GM18505 (cell line): ENCODE measurements around the gene ACTR2.
A peak's percentile ranks its signal among the peaks of the same experiment; 100 is the strongest.
"Not testable (repeated sequence)": the region's sequence is repeated elsewhere in the genome, so short reads cannot be mapped to it uniquely, and the experiment has no call there.

Source experiments
- ATAC-seq: cut with Tn5 transposase; IDR thresholded peaks from one replicate; pipeline ENCODE4 v1.9.1; 2021; ENCODE audit not compliant: unreplicated experiment
- POLR2A ChIP-seq: IDR thresholded peaks from 4 replicates; pipeline ENCODE4 v1.6.1; 2011; ENCODE audit warnings: borderline replicate concordance; ENCODE audit not compliant: insufficient read depth, insufficient read length; ENCODE audit errors: extremely low read depth

Gene ACTR2

GRCh38 chr2:65299246-65299645, 71.6 kb downstream of the ACTR2 start:
- ATAC-seq, result no peak
- TF ChIP-seq POLR2A, result no peak

GRCh38 chr2:65300134-65300760, 72.6 kb downstream of the ACTR2 start:
- no peak for ATAC-seq
- TF ChIP-seq POLR2A, result no peak

- ATAC-seq, result peak; percentile 89
- no peak for TF ChIP-seq POLR2A
Measured at GRCh38 chr2:65300761-65301711, 73.4 kb downstream of the ACTR2 start.

GRCh38 chr2:65305934-65306333, 78.3 kb downstream of the ACTR2 start:
- ATAC-seq, result no peak
- no peak for TF ChIP-seq POLR2A

GRCh38 chr2:65309699-65310098, 82.1 kb downstream of the ACTR2 start:
- no peak for ATAC-seq
- TF ChIP-seq POLR2A, result no peak

GRCh38 chr2:65311049-65311448, 83.4 kb downstream of the ACTR2 start:
- no peak for ATAC-seq
- no peak for TF ChIP-seq POLR2A

GRCh38 chr2:65311596-65311995, 84.0 kb downstream of the ACTR2 start:
- no peak for TF ChIP-seq POLR2A
- ATAC-seq, result no peak

GRCh38 chr2:65313126-65313953, 85.7 kb downstream of the ACTR2 start:
- no peak for TF ChIP-seq POLR2A
- ATAC-seq, result no peak

- TF ChIP-seq POLR2A, result no peak
- no peak for ATAC-seq
Measured at GRCh38 chr2:65313954-65314256, 86.3 kb downstream of the ACTR2 start.

GRCh38 chr2:65314801-65315441, 87.3 kb downstream of the ACTR2 start:
- TF ChIP-seq POLR2A, result no peak
- ATAC-seq, result no peak

- TF ChIP-seq POLR2A, result no peak
- ATAC-seq, result no peak
Measured at GRCh38 chr2:65316072-65316471, 88.4 kb downstream of the ACTR2 start.

- ATAC-seq, result not testable (repeated sequence)
Measured at GRCh38 chr2:65317351-65317750, 89.7 kb downstream of the ACTR2 start.

GRCh38 chr2:65317841-65318240, 90.2 kb downstream of the ACTR2 start:
- no peak for TF ChIP-seq POLR2A
- no peak for ATAC-seq

- TF ChIP-seq POLR2A, result no peak
Measured at GRCh38 chr2:65319072-65319673, 91.5 kb downstream of the ACTR2 start.

GRCh38 chr2:65319674-65320041, 92.0 kb downstream of the ACTR2 start:
- no peak for ATAC-seq
- no peak for TF ChIP-seq POLR2A

More at GRCh38 chr2:65319072-65319673, 91.5 kb downstream of the ACTR2 start:
- ATAC-seq, result no peak
